Neutrophil (primary cell): ENCODE results near the gene CABP4.

Experiments used
- H3K27ac ChIP-seq: fragments of 200-600 bp; sonication (generic); 2 replicates; pipeline ENCODE4 v1.5.1; 2016; ENCODE audit warnings: mild to moderate bottlenecking, moderate library complexity
- H3K27me3 ChIP-seq: fragments of 200-600 bp; sonication (generic); 2 replicates; pipeline ENCODE4 v1.6.0; 2016; ENCODE audit warnings: mild to moderate bottlenecking
- H3K36me3 ChIP-seq: fragments of 200-600 bp; sonication (generic); 2 replicates; pipeline ENCODE4 v1.5.1; 2017
- H3K4me1 ChIP-seq, 2 experiments: fragments of 200-600 bp in 1 of 2; sonication (generic) in 1 of 2; 1 replicate in 1 of 2; 2 replicates in 1 of 2; pipeline versions ENCODE4 v1.5.1 to v1.6.1; 2013 to 2016; ENCODE audit warnings: low read depth in 1 of 2, low read length in 1 of 2, mild to moderate bottlenecking in 1 of 2, moderate library complexity in 1 of 2; ENCODE audit not compliant: control insufficient read depth in 1 of 2, insufficient read depth in 1 of 2
- H3K4me3 ChIP-seq, 2 experiments: fragments of 200-600 bp in 1 of 2; sonication (generic) in 1 of 2; 1 replicate in 1 of 2; 2 replicates in 1 of 2; pipeline ENCODE4 v1.5.1; 2013 to 2016; ENCODE audit warnings: low read depth in 1 of 2, low read length in 1 of 2, mild to moderate bottlenecking in 1 of 2, moderate library complexity in 1 of 2
- H3K9me3 ChIP-seq: fragments of 200-600 bp; sonication (generic); 2 replicates; pipeline ENCODE4 v1.5.1; 2016
- TF ChIP-seq, protein P1 (sequence below): fragments of 200-600 bp; sonication (generic); IDR thresholded peaks from 2 replicates; pipeline ENCODE4 v1.5.1; 2016; ENCODE audit warnings: antibody characterized with exemption

The CABP4 gene

GRCh38 chr11:67466962-67467771 lies 12.0 kb downstream of the CABP4 start:
- Histone ChIP-seq H3K27me3 (no peaks in the 10 kb centered on the region), H3K9me3 (no peaks in the 10 kb centered on the region), H3K4me3 (no peak overlapping the region), H3K4me1 (peaks cover 27 to 39% of the 10 kb centered on the region in 2 experiments), H3K27ac (peak overlapping the region; percentile 43), H3K36me3 (no peaks in the 10 kb centered on the region)
- TF ChIP-seq, protein P1, sequence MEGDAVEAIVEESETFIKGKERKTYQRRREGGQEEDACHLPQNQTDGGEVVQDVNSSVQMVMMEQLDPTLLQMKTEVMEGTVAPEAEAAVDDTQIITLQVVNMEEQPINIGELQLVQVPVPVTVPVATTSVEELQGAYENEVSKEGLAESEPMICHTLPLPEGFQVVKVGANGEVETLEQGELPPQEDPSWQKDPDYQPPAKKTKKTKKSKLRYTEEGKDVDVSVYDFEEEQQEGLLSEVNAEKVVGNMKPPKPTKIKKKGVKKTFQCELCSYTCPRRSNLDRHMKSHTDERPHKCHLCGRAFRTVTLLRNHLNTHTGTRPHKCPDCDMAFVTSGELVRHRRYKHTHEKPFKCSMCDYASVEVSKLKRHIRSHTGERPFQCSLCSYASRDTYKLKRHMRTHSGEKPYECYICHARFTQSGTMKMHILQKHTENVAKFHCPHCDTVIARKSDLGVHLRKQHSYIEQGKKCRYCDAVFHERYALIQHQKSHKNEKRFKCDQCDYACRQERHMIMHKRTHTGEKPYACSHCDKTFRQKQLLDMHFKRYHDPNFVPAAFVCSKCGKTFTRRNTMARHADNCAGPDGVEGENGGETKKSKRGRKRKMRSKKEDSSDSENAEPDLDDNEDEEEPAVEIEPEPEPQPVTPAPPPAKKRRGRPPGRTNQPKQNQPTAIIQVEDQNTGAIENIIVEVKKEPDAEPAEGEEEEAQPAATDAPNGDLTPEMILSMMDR: no peak

GRCh38 chr11:67468056-67468455 lies 12.9 kb downstream of the CABP4 start:
- H3K27me3 ChIP-seq: no peaks in the 10 kb centered on the region
- TF ChIP-seq, protein P1: no peak
- peak overlapping the region; percentile 69 to 91 for H3K4me3 ChIP-seq
- no peaks in the 10 kb centered on the region for H3K9me3 ChIP-seq
- H3K27ac ChIP-seq: peak overlapping the region; percentile 73
- H3K36me3 ChIP-seq: no peaks in the 10 kb centered on the region
- peaks cover 27 to 39% of the 10 kb centered on the region in 2 experiments for H3K4me1 ChIP-seq

- H3K9me3 ChIP-seq: no peaks in the 10 kb centered on the region
- peak overlapping the region; percentile 69 to 91 for H3K4me3 ChIP-seq
- TF ChIP-seq, protein P1: no peak
- no peaks in the 10 kb centered on the region for H3K36me3 ChIP-seq
- no peaks in the 10 kb centered on the region for H3K27me3 ChIP-seq
- peaks cover 27 to 39% of the 10 kb centered on the region in 2 experiments for H3K4me1 ChIP-seq
- H3K27ac ChIP-seq: peak overlapping the region; percentile 73
Observed at GRCh38 chr11:67468456-67468758, 13.3 kb downstream of the CABP4 start.

GRCh38 chr11:67468759-67469507 lies 13.8 kb downstream of the CABP4 start, which contains the start of gene TMEM134:
TSS of gene TMEM134 (minus strand) at chr11:67469251. CDS start at chr11:67469192, 59 bp downstream.
- peak within 1 kb of the TSS; percentile 73 for H3K27ac ChIP-seq
- no peaks in the 10 kb centered on the region for H3K9me3 ChIP-seq
- no peaks in the 10 kb centered on the region for H3K36me3 ChIP-seq
- TF ChIP-seq, protein P1: peak; percentile 68
- no peaks in the 10 kb centered on the region for H3K27me3 ChIP-seq
- peak within 1 kb of the TSS; percentile 69 to 91 for H3K4me3 ChIP-seq
- H3K4me1 ChIP-seq: peaks cover 25 to 37% of the 10 kb centered on the region in 2 experiments

DNA sequence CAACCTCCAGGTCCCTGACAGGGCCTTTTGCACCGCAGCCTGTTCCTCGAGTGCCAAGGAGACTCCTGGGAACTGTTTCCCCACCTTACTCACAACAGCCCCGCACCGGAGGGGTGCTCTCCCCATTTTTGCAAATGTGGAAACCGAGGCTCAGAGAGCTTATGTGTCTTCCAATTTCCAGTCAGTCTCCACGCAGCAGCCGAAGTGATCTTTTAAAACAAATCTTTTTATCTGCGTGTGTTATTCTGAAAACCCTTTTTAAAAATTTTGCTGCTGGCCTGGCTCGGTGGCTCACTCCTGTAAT lies 14.3 kb downstream of the CABP4 start:
- Histone ChIP-seq H3K36me3 (no peaks in the 10 kb centered on the region), H3K4me1 (peaks cover 19 to 31% of the 10 kb centered on the region in 2 experiments), H3K4me3 (peak overlapping the region; percentile 69 to 91), H3K27ac (peak overlapping the region; percentile 73), H3K27me3 (no peaks in the 10 kb centered on the region), H3K9me3 (no peaks in the 10 kb centered on the region)
- TF ChIP-seq, protein P1: no peak
